GM12873 (cell line): ENCODE results near the gene LRRC2.

Source experiments
- TF ChIP-seq, protein P1 (sequence below): IDR thresholded peaks from 2 replicates; pipeline ENCODE4 v1.5.1; 2012; ENCODE audit warnings: low read depth, mild to moderate bottlenecking, moderate library complexity, low read length, control low read depth; ENCODE audit not compliant: insufficient read depth; ENCODE audit errors: missing control alignments

Gene LRRC2

GRCh38 chr3:46558184-46559043 is 7.7 kb downstream of the LRRC2 start:
- TF ChIP-seq, protein P1, sequence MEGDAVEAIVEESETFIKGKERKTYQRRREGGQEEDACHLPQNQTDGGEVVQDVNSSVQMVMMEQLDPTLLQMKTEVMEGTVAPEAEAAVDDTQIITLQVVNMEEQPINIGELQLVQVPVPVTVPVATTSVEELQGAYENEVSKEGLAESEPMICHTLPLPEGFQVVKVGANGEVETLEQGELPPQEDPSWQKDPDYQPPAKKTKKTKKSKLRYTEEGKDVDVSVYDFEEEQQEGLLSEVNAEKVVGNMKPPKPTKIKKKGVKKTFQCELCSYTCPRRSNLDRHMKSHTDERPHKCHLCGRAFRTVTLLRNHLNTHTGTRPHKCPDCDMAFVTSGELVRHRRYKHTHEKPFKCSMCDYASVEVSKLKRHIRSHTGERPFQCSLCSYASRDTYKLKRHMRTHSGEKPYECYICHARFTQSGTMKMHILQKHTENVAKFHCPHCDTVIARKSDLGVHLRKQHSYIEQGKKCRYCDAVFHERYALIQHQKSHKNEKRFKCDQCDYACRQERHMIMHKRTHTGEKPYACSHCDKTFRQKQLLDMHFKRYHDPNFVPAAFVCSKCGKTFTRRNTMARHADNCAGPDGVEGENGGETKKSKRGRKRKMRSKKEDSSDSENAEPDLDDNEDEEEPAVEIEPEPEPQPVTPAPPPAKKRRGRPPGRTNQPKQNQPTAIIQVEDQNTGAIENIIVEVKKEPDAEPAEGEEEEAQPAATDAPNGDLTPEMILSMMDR: peak; percentile 87

- TF ChIP-seq, protein P1: no peak
Observed at GRCh38 chr3:46557814-46558183, 8.3 kb downstream of the LRRC2 start.

GRCh38 chr3:46553154-46553553 is 12.9 kb downstream of the LRRC2 start:
- TF ChIP-seq, protein P1: no peak

- TF ChIP-seq, protein P1: no peak
Observed at GRCh38 chr3:46552538-46552937, 13.6 kb downstream of the LRRC2 start.

GRCh38 chr3:46551615-46552014 is 14.5 kb downstream of the LRRC2 start:
- TF ChIP-seq, protein P1: no peak

DNA sequence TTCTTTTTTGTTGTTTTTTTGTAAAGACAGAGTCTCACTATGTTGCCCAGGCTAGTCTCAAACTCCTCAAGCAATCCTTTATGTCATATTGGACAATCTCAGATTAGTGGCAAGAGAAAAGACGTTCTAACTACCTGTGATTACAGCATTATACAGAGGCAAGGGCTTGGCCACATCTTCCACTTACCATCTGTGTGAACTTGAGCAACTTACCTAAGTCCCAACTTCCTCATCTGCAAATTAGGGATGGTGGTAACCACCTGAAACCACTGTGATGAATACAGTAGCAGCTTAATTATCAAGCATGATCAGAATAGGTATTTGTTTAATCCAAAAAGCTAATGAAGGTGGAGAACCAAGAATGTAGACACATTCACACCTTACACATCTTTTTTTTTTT is 16.1 kb downstream of the LRRC2 start:
- TF ChIP-seq, protein P1: no peak

DNA sequence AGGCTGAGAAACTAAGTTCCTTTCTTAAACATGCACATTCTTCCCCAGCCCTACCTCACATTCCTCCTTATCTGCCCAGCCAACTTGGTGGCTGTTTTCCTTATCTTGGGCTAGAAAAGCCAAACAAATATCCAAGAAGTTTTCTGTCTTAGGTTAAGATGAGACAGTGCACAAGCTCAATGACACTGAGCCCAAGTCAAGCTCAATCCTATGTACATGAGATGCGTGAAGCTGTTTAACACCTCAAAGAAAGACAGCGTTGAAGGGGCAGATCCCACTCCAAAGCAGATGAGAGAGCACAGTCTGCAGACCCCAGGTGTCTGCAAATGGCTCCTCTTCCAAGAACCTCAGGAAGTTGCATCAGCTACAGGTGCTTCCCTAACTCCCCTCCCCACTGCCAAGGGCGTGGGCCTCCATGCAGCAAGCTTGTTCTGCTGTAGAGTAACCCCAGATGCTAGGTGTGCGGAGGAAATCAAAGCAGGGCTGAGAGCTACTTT is 16.6 kb downstream of the LRRC2 start:
- TF ChIP-seq, protein P1: no peak
